Measurements from ENCODE around the gene CRYBA2.

CRYBA2 gene

DNA sequence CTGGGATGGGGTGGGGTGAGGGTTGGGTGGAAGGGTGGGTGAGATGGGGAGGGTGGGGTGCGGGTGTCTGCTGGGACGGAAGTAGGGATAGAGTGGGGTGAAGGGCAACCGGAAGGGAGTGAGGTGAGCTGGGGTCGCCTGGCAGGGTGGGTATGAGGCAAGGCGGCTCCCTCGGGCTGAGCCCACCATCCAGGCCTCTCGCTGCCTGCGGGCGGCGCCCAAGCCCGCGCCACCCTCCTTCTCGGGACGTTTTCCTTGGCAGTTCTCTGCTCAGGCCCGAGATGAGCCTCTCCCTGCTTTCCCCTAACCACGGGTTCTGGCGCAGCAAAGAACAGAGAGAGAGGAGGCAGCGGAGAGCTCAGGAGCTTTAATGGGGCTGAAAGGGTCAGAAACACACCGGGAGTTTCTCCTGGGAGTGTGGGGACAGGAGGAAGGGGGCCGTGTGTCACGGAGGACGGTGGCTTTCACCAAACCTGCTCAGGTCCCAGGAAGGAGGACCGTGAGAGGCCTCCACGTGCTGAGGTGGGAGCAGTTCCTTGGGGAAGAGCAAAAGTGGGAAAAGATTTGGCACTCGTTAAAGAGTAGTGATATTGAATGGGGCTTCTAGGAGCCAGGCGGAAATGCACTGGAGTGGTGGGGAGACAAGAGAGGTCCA, 12.4 kb downstream of the CRYBA2 start:
- DNase-seq = no peak

GRCh38 chr2:218979846-218980734, 13.1 kb downstream of the CRYBA2 start:
- DNase-seq = peak; percentile 86

DNA sequence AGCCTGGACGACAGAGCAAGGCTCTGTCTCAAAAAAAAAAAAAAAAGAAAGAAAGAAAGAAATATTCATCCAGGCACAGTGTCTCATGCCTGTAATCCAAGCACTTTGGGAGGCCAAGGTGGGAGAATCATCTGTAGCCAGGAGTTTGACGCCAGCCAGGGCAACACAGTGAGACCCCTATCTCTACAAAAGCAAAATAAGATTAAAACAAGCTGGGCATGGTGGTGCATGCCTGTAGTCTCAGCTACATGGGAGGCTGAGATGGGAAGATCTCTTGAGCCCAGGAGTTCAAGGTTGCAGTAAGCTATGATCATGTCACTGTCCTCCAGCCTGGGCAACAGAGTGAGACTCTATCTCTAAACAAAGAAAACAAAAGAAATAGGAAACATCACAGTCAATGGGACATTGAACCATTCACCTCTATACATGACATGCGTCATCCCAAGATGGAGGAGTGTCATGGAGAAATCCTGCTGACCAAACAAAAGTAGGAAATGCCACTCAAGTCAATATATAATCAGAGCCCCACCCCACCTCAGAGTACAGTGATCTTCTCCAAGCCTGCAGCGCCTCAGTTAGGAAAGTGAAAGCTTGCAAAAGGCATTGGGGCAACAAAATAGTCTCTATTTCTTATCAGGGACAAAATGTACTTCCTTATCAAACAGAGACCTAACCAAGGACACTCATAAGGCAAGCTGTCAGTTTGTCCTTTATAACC, 18.0 kb downstream of the CRYBA2 start:
- DNase-seq = no peak

DNA sequence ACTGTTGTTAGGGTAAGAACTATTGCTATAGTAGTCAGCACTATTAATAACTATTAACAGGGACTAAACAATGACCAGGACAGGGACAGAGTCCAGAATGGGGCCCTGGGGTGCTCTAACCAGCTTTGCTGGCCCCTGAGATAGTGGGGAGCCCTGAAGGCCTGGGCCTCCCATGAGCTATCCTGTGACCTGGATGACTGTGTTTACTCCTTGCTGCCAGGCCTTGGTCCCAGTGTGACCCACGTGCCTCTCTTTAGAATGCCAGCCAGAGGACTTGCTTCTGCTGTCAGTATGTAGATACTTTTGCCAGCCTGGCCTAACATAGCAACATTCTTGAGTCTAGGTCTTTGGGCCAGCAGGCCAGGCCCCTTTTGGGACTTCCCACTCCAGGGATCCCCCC, 22.3 kb downstream of the CRYBA2 start:
- DNase-seq = no peak

DNA sequence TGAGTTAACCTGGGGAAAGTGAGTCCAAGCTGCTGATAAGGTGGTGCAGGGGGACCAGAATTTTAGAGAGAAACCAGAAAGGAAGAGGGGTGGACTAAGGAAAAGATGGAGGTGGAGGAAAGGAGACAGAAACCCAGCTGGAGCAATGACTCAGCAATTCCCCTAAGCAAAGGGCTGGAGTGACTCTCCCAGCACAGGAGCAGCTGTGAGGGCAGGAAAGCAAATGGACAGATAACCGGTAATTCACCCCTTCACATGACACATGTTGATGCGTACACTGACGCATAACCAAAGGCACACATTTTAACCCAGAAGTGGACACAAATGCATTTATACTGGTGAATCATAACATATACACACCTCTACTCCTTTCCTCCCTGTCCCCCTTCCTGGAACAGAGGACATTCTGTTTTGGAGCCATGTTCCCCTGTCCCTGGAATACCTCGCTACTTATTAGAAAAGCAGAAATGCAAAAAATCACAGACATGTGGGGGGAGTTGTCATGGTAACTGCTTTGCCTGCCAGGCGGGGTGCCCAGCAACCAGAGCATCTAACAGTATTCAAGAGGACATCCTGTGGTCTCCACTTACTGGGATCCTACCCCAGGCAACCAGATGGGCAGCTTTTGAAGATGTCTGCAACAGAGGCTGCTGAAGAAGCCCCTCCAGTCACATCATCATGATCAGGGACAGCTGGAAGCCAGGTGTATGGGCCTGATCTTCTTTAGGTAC, 29.0 kb downstream of the CRYBA2 start:
- no peak for DNase-seq

DNA sequence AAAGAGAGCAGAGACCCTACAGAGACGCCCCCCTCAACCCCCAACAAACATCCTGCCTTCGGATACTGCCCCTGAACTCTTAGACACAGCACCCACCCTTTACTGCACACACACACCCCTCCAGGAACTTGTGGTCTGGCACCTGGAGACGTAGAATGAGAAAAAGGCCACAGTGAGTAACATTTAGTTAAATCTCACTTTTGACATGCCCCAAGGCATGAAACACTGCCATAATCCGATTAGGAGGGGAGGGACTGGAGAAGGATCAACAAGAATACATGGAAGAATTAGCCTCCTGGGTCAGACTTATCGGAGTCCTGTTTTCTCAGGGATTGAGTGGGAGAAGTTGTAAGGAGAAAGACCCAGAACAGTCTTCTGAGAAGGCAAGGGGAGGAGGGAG, 29.6 kb downstream of the CRYBA2 start:
- DNase-seq = no peak

GRCh38 chr2:218962859-218963492, 30.2 kb downstream of the CRYBA2 start:
- DNase-seq = peak; percentile 60

GRCh38 chr2:218961651-218962570, 31.3 kb downstream of the CRYBA2 start:
- DNase-seq = no peak

DNA sequence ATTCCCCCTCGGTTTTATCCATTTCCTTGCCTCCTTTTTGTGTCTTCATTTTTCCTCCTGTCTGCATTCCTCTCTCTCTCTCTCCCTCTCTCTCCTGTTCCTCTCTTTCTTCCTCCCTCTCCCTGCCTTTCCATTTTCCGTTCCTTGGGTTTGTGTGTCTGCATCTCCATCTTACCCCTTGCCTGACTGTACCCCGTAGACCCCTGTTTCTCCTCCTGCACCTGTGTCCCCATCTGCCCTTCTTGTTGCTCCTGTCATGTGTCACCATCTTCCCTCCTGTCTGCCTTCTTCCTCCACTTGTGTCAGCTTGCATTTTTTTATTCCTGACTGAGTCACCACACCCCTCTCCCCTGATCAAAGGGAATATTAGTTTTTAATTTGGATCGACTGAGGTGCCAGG, 32.0 kb downstream of the CRYBA2 start:
- no peak for DNase-seq

DNA sequence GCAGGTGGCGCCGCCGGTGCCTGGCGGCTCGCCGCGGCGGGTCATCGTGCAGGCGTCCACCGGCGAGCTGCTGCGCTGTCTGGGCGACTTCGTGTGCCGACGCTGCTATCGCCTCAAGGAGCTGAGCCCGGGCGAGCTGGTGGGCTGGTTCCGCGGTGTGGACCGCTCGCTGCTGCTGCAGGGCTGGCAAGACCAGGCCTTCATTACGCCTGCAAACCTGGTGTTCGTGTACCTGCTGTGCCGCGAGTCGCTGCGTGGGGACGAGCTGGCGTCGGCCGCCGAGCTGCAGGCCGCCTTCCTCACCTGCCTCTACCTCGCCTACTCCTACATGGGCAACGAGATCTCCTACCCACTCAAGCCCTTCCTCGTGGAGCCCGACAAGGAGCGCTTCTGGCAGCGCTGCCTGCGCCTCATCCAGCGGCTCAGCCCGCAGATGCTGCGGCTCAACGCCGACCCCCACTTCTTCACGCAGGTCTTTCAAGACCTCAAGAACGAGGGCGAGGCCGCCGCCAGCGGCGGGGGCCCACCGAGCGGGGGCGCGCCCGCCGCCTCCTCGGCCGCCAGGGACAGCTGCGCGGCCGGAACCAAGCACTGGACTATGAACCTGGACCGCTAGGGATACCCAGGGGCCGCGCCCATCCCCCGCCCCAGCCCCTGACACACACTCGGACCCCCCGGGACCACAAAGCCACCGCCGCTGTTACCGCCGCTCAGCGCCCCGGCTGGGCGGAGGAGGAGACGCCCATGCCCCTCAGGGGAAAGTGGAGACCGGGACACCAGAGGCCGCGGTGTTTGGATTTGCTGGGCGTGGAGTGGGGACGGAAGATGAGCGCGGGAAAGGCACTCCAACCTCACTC, 32.7 kb downstream of the CRYBA2 start:
- no peak for DNase-seq

DNA sequence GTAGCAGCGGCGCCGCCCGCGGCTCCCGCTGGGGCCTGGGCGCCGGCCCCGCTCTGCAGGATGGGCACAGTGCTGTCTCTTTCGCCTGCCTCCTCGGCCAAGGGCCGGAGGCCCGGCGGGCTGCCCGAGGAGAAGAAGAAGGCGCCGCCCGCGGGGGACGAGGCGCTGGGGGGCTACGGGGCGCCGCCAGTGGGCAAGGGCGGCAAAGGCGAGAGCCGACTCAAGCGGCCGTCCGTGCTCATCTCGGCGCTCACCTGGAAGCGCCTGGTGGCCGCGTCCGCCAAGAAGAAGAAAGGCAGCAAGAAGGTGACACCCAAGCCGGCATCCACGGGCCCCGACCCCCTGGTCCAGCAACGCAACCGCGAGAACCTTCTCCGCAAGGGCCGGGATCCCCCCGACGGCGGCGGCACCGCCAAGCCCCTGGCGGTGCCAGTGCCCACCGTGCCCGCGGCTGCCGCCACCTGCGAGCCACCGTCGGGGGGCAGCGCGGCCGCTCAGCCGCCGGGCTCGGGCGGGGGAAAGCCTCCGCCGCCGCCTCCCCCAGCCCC, 33.4 kb downstream of the CRYBA2 start:
- DNase-seq = no peak

- DNase-seq = peak; percentile 63
Measured at GRCh38 chr2:218959141-218959731, 34.0 kb downstream of the CRYBA2 start, which contains the start of gene CDK5R2. Gene CDK5R2 (plus strand): TSS chr2:218959666. CDS start chr2:218959821, 155 bp downstream.

- DNase-seq = no peak
Measured at GRCh38 chr2:218958276-218958675, 34.9 kb downstream of the CRYBA2 start.

DNA sequence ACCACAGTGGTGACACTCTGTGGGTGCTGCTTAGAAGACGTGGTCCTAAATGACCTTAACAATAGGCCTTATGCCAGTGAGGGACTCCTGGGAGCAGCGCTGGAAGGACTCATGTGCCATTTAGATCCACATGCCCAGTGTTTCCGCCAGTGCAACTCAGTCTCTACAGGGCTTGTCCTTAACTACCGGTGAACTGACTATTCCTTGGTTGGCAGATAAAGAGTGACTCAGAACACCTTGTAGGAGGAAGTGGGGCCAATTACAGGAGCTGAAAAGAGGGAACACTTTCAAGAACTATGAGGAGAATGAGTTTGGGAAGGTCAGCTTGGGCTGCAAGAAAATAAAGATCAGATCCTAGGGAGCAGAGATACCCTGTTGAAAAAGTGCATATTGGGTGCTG, 35.6 kb downstream of the CRYBA2 start:
- DNase-seq = no peak

DNA sequence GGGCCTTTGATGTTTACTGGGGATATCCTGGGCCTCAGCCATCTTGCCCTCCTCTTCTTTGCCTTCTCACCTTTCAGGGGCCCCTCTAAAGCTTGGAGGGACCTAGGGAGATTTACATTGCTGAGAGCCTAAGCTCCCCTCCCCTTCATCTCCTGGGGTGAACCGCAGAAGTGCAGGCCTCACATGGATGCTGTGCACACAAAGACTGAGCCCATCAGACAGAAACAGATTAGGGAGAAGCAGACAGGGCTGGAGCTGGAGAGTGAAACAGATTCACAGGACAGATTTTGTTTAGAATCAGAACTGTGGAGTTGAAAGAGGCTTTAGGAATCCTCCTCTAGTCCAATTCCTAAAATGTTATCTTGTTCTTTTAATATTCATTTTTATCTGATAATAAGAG, 37.2 kb downstream of the CRYBA2 start:
- DNase-seq = no peak

- no peak for DNase-seq
Measured at GRCh38 chr2:218954541-218955300, 38.5 kb downstream of the CRYBA2 start.

GRCh38 chr2:218953366-218953954, 39.8 kb downstream of the CRYBA2 start:
- no peak for DNase-seq

- no peak for DNase-seq
Measured at GRCh38 chr2:218952160-218952559, 41.1 kb downstream of the CRYBA2 start.

All from activated CD8-positive, alpha-beta memory T cell treated with anti-CD3 and anti-CD28 coated beads, Interleukin-2, amount 50 U/mL, for 4 hours (primary cell).